Endometrium (tissue), 2 donors: ENCODE results near the gene GOLGA8T.
"Not testable (repeated sequence)": the region's sequence is repeated elsewhere in the genome, so short reads cannot be mapped to it uniquely, and the experiment has no call there.

Source experiments
- FAIRE-seq: peaks from 2 replicates; lab custom pipeline; 2012; peaks lifted over from hg19 to GRCh38; lab: Jason Lieb, UNC
- donor health status: control.
- donor health status: control.

The GOLGA8T gene

DNA sequence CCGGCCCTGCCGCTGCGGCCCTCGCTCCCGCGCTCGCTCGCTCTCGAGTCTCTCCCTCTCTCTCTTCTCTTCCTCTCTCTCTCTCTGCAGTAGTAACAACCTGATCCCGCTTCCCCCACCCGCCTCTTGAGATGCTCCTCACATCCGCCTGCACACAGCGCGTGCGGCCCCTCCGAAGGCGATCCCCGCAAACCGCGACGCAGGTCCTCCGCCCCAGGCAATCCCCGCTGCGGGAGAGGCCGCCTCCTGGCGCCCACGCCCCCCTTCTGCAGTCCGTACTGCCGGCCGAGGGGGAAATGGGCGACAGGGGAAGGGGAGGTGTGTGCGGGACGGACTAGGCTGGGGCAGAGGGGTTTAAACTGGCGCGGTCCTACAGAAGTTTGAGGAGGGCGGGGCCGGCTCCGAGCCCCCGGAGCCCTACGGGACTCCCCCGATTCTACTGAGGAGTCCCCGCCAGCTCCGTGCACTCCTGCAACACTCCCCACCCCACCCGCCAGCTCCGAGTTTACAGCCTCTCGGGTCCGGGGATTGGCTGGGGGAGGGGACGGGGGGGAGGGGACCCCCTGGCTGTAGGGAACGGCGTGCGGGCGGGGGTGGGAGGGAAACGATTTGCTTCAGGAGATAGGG is 57.4 kb downstream of the GOLGA8T start:
- FAIRE-seq = not testable (repeated sequence)

- FAIRE-seq = not testable (repeated sequence)
Measured at GRCh38 chr15:30192892-30193291, 58.0 kb downstream of the GOLGA8T start.
